Transverse colon (tissue), 4 donors: ENCODE measurements around the gene VANGL1. TPM values are rescaled to one million over a fixed set of nuclear protein-coding genes. Genes with fewer than 3 reads are reported as not detected.

ENCODE experiments used
- DNase-seq: peaks from one replicate; pipeline ENCODE4 v3.0.0-alpha.2; 2019
- H3K27ac ChIP-seq, 4 donors: fragments of 200-600 bp; sonication (generic); 2 replicates each; pipeline ENCODE4 v1.5.1; 2016 to 2018; ENCODE audit warnings: inconsistent platforms in 4 of 4
- H3K27me3 ChIP-seq: fragments of 200-600 bp; sonication (generic); 2 replicates; pipeline ENCODE4 v1.5.1; 2017; ENCODE audit warnings: inconsistent platforms
- H3K36me3 ChIP-seq, 4 donors: fragments of 200-600 bp; sonication (generic); 2 replicates each; pipeline ENCODE4 v1.5.1; 2017 to 2019; ENCODE audit warnings: inconsistent platforms in 4 of 4
- H3K4me1 ChIP-seq, 4 donors: fragments of 200-600 bp; sonication (generic); 2 replicates each; pipeline ENCODE4 v1.5.1; 2017 to 2020; ENCODE audit warnings: inconsistent platforms in 4 of 4
- H3K4me3 ChIP-seq, 4 donors: fragments of 200-600 bp; sonication (generic); 1 replicate in 1 of 4; 2 replicates in 3 of 4; pipeline versions ENCODE4 v1.5.1 to v1.6.1; 2017 to 2019; ENCODE audit warnings: inconsistent platforms in 4 of 4
- H3K9me3 ChIP-seq, 2 donors: fragments of 200-600 bp; sonication (generic); 2 replicates each; pipeline ENCODE4 v1.5.1; 2017 to 2019; ENCODE audit warnings: inconsistent platforms in 2 of 2
- CTCF ChIP-seq, 5 experiments: fragments of 200-600 bp in 3 of 5; fragments of 450-650 bp in 2 of 5; sonication (generic) in 3 of 5; IDR thresholded peaks; 1 replicate in 2 of 5; 2 replicates in 3 of 5; pipeline ENCODE4 v1.5.1; 2016 to 2017; ENCODE audit warnings: antibody characterized with exemption in 5 of 5, inconsistent platforms in 3 of 5, mild to moderate bottlenecking in 2 of 5, moderate library complexity in 1 of 5
- EP300 ChIP-seq: sonication (generic); formaldehyde crosslinking; IDR thresholded peaks from one replicate; pipeline ENCODE4 v1.6.1; 2017; ENCODE audit warnings: antibody characterized with exemption, low read depth
- POLR2A ChIP-seq: fragments of 450-650 bp; IDR thresholded peaks from one replicate; pipeline ENCODE4 v1.6.1; 2016; ENCODE audit warnings: antibody characterized with exemption, mild to moderate bottlenecking, moderate library complexity
- POLR2AphosphoS5 ChIP-seq, 3 donors: sonication (generic); formaldehyde crosslinking; IDR thresholded peaks; one replicate each; pipeline ENCODE4 v1.6.1; 2016; ENCODE audit warnings: antibody characterized with exemption in 3 of 3
- WGBS, 2 donors: methylation state at CpG; one replicate each; pipeline ENCODE4 v1.1.5; 2018; ENCODE audit warnings: low coverage in 1 of 2; 5-methylcytosine and 5-hydroxymethylcytosine counted together
- in situ Hi-C, 4 donors: fragments of 200-750 bp; cut with MboI; loops; one replicate each; pipeline versions ENCODE4 v1.15.0 to v1.15.1; 2017; ENCODE audit warnings: low sequenced_read_pairs in 3 of 4, low pct_ligation_motif_present in 1 of 4, low pct_unique_long_range_greater_than_20kb in 1 of 4
- intact Hi-C: fragments of 100-400 bp; cut with DNase I; formaldehyde crosslinking; loops from one replicate; pipeline ENCODE4 v1.15.1; 2023; ENCODE audit warnings: low total_unique reads
- total RNA-seq, 4 donors: library from RNA; depleted of rRNA; stranded (reverse); fragments of >200 nt; gene quantifications; one replicate each; pipeline ENCODE4 v1.1.0, GENCODE V29; 2016

Gene VANGL1
- total RNA-seq, 4 donors from 2014 or later, result 5.6 to 26.9 (median 16.9) TPM

GRCh38 chr1:115705085-115705951, 63.5 kb downstream of the VANGL1 start:
- TF ChIP-seq POLR2A (no peak), EP300 (no peak), POLR2AphosphoS5 (IDR thresholded peaks at IDR 0.05) (no peak), CTCF (IDR thresholded peaks at IDR 0.05) (no peak)
- H3K4me1 ChIP-seq, result no peaks in the 10 kb centered on the region
- no peak for DNase-seq
- no peaks in the 10 kb centered on the region for H3K36me3 ChIP-seq
- H3K27ac ChIP-seq, result no peak overlapping the region
- in situ Hi-C loops (loop anchor here (5.0 to 10.0 kb wide), 4 partner anchors 88 to 98 kb away; no protein-coding TSS in a partner anchor), intact Hi-C loops (loop anchor here (5.0 kb wide), 1 partner anchor 98 kb away; no protein-coding TSS in a partner anchor)
- no peaks in the 10 kb centered on the region for H3K9me3 ChIP-seq
- WGBS, 2 donors, result 54 to 76% methylated on average over 4 to 12 of the region's 12 CpGs
- H3K27me3 ChIP-seq, result no peaks in the 10 kb centered on the region
- no peak overlapping the region for H3K4me3 ChIP-seq

GRCh38 chr1:115705963-115706362, 64.2 kb downstream of the VANGL1 start:
- Histone ChIP-seq H3K27ac (no peak overlapping the region), H3K4me3 (no peak overlapping the region), H3K27me3 (no peaks in the 10 kb centered on the region), H3K4me1 (no peaks in the 10 kb centered on the region), H3K36me3 (no peaks in the 10 kb centered on the region), H3K9me3 (no peaks in the 10 kb centered on the region)
- intact Hi-C loops (loop anchor here (5.0 kb wide), 1 partner anchor 99 kb away; no protein-coding TSS in a partner anchor), in situ Hi-C loops (loop anchor here (5.0 to 10.0 kb wide), 4 partner anchors 89 to 99 kb away; no protein-coding TSS in a partner anchor)
- 56 to 82% methylated on average over 1 to 9 of the region's 9 CpGs for WGBS, 2 donors
- no peak for DNase-seq
- TF ChIP-seq POLR2AphosphoS5 (IDR thresholded peaks at IDR 0.05) (no peak), POLR2A (no peak), EP300 (no peak), CTCF (IDR thresholded peaks at IDR 0.05) (no peak)

GRCh38 chr1:115706587-115707425, 65.0 kb downstream of the VANGL1 start:
- H3K27ac ChIP-seq, result no peak overlapping the region
- no peaks in the 10 kb centered on the region for H3K9me3 ChIP-seq
- H3K36me3 ChIP-seq, result no peaks in the 10 kb centered on the region
- WGBS, 2 donors, result 35 to 48% methylated on average over 5 to 8 of the region's 8 CpGs
- no peaks in the 10 kb centered on the region for H3K4me1 ChIP-seq
- no peaks in the 10 kb centered on the region for H3K27me3 ChIP-seq
- no peak overlapping the region for H3K4me3 ChIP-seq
- intact Hi-C loops (loop anchor here (5.0 kb wide), 1 partner anchor 100 kb away; no protein-coding TSS in a partner anchor), in situ Hi-C loops (loop anchor here (5.0 to 10.0 kb wide), 4 partner anchors 90 to 100 kb away; no protein-coding TSS in a partner anchor)
- no peak for DNase-seq
- TF ChIP-seq EP300, result no peak
- TF ChIP-seq CTCF (IDR thresholded peaks at IDR 0.05), result peak; percentile 59 to 71 (median 68)
- no peak for TF ChIP-seq POLR2AphosphoS5 (IDR thresholded peaks at IDR 0.05)
